ENCODE results near the gene CYP4B1. TPM values are rescaled to one million over a fixed set of nuclear protein-coding genes. Genes with fewer than 3 reads are reported as not detected.

CYP4B1 gene
- total RNA-seq, 1 donor from 2014 or later, result 243 TPM

GRCh38 chr1:46812996-46813857 is 14.4 kb downstream of the CYP4B1 start:
- Histone ChIP-seq H3K4me1 (no peaks in the 10 kb centered on the region), H3K36me3 (no peaks in the 10 kb centered on the region), H3K27me3 (no peaks in the 10 kb centered on the region), H3K9me3 (peaks cover 0 to 8% of the 10 kb centered on the region in 2 donors), H3K27ac (no peak overlapping the region), H3K4me3 (no peak overlapping the region)
- no peak for DNase-seq (ENCODE audit: low spot score in 2 of 2)
- TF ChIP-seq, protein P1, sequence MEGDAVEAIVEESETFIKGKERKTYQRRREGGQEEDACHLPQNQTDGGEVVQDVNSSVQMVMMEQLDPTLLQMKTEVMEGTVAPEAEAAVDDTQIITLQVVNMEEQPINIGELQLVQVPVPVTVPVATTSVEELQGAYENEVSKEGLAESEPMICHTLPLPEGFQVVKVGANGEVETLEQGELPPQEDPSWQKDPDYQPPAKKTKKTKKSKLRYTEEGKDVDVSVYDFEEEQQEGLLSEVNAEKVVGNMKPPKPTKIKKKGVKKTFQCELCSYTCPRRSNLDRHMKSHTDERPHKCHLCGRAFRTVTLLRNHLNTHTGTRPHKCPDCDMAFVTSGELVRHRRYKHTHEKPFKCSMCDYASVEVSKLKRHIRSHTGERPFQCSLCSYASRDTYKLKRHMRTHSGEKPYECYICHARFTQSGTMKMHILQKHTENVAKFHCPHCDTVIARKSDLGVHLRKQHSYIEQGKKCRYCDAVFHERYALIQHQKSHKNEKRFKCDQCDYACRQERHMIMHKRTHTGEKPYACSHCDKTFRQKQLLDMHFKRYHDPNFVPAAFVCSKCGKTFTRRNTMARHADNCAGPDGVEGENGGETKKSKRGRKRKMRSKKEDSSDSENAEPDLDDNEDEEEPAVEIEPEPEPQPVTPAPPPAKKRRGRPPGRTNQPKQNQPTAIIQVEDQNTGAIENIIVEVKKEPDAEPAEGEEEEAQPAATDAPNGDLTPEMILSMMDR (IDR thresholded peaks at IDR 0.05), result no peak
- intact Hi-C loops (cut with DNase I), result no loop called here

DNA sequence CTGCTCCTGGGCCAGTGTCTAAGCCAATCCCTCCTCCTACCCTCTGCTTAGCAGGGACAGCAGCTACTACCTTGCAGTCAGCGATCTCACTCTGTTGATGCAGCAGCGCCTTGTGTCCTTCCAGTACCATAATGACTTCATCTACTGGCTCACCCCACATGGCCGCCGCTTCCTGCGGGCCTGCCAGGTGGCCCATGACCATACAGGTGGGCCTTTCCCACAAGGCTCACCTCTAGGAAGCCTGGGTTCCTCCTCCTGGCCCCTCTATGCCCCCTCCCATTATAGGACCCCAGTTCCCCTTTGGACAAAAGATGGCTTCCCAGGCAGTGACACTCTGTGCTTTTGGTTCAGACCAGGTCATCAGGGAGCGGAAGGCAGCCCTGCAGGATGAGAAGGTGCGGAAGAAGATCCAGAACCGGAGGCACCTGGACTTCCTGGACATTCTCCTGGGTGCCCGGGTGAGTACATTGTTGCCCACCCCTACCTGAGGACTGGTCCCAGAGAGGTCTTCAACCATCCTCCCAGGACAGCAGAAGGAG is 15.1 kb downstream of the CYP4B1 start:
- no peak overlapping the region for H3K4me3 ChIP-seq
- H3K27me3 ChIP-seq, result no peaks in the 10 kb centered on the region
- peaks cover 0 to 8% of the 10 kb centered on the region in 2 donors for H3K9me3 ChIP-seq
- no peaks in the 10 kb centered on the region for H3K36me3 ChIP-seq
- intact Hi-C loops (cut with DNase I), result no loop called here
- no peak for DNase-seq (ENCODE audit: low spot score in 2 of 2)
- no peak overlapping the region for H3K27ac ChIP-seq
- TF ChIP-seq, protein P1 (IDR thresholded peaks at IDR 0.05), result no peak
- H3K4me1 ChIP-seq, result no peaks in the 10 kb centered on the region

- Histone ChIP-seq H3K9me3 (no peaks in the 10 kb centered on the region), H3K27me3 (no peaks in the 10 kb centered on the region), H3K36me3 (no peaks in the 10 kb centered on the region), H3K27ac (no peak overlapping the region), H3K4me3 (no peak overlapping the region), H3K4me1 (no peaks in the 10 kb centered on the region)
- no peak for DNase-seq (ENCODE audit: low spot score in 2 of 2)
- TF ChIP-seq, protein P1 (IDR thresholded peaks at IDR 0.05), result no peak
- intact Hi-C loops (cut with DNase I), result no loop called here
Measured at GRCh38 chr1:46815133-46815532, 16.3 kb downstream of the CYP4B1 start.

GRCh38 chr1:46816930-46817329 is 18.1 kb downstream of the CYP4B1 start:
- no peaks in the 10 kb centered on the region for H3K36me3 ChIP-seq
- H3K27me3 ChIP-seq, result no peaks in the 10 kb centered on the region
- no peak for DNase-seq (ENCODE audit: low spot score in 2 of 2)
- H3K4me3 ChIP-seq, result no peak overlapping the region
- no peaks in the 10 kb centered on the region for H3K9me3 ChIP-seq
- intact Hi-C loops (cut with DNase I), result no loop called here
- TF ChIP-seq, protein P1 (IDR thresholded peaks at IDR 0.05), result no peak
- no peak overlapping the region for H3K27ac ChIP-seq
- H3K4me1 ChIP-seq, result no peaks in the 10 kb centered on the region

DNA sequence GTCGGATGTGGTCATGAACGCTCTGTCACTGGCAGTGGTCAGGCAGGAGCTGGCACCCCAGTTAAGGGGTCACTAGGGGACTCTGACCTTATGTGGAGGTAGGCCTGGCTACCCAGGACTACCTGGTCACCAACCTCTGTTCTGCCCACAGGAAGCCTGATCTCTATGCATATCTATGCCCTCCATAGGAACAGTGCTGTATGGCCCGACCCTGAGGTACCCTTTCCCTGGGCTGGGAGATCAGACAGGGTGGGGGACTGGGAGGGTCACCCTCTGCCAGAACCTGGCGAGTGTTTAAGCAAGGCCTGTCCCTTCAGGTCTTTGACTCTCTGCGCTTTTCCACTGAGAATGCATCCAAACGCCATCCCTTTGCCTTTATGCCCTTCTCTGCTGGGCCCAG is 19.0 kb downstream of the CYP4B1 start:
- TF ChIP-seq, protein P1 (IDR thresholded peaks at IDR 0.05), result no peak
- DNase-seq (ENCODE audit: low spot score in 2 of 2), result no peak
- H3K9me3 ChIP-seq, result no peaks in the 10 kb centered on the region
- no peaks in the 10 kb centered on the region for H3K27me3 ChIP-seq
- intact Hi-C loops (cut with DNase I), result no loop called here
- no peaks in the 10 kb centered on the region for H3K36me3 ChIP-seq
- no peak overlapping the region for H3K4me3 ChIP-seq
- no peaks in the 10 kb centered on the region for H3K4me1 ChIP-seq
- no peak overlapping the region for H3K27ac ChIP-seq

All from ascending aorta (tissue), 2 donors.